HG02885 (cell line): ENCODE results near the gene MUS81.

Experiments used
- ATAC-seq: cut with Tn5 transposase; IDR thresholded peaks from one replicate; pipeline ENCODE4 v1.9.1; 2021; ENCODE audit warnings: mild to moderate bottlenecking; ENCODE audit not compliant: unreplicated experiment, poor library complexity

The MUS81 gene

GRCh38 chr11:65870706-65871681 is 10.8 kb downstream of the MUS81 start:
- ATAC-seq, result no peak

DNA sequence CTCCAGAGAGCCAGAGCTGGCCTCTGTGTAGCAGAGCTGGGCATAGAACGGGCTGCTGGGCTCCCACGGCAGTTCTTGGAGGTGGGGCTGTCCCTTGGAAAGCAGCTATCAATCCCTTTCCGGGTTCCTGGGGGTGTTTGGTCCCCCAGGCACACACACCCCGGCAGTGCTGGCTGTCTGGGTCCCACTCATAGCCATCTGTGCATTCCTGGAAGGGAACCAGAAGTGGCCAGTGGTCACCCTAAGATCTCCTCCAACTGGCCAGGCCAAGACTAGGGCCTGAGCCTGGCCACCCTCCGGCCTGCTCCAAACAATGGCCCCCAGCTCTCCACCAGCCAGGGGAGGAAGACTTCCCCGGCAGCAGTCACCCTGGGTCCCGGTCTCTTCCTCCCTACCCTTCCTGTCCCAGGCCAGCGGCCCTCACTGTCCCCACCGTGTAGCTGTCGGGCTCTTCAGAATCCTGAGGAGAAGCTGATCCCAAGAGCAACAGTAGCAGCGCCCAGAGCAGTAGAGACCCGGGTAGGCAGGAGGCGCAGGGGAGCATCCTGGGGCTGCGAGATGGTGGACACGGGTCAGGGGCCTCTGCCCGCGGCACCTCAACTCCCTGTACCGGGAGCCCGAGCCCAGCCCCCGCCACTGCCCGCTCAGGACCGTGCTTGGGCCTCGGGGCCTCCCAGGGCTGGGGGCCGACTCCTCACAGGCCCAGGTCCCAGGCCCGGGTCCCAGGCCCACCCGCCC is 11.7 kb downstream of the MUS81 start:
- no peak for ATAC-seq

DNA sequence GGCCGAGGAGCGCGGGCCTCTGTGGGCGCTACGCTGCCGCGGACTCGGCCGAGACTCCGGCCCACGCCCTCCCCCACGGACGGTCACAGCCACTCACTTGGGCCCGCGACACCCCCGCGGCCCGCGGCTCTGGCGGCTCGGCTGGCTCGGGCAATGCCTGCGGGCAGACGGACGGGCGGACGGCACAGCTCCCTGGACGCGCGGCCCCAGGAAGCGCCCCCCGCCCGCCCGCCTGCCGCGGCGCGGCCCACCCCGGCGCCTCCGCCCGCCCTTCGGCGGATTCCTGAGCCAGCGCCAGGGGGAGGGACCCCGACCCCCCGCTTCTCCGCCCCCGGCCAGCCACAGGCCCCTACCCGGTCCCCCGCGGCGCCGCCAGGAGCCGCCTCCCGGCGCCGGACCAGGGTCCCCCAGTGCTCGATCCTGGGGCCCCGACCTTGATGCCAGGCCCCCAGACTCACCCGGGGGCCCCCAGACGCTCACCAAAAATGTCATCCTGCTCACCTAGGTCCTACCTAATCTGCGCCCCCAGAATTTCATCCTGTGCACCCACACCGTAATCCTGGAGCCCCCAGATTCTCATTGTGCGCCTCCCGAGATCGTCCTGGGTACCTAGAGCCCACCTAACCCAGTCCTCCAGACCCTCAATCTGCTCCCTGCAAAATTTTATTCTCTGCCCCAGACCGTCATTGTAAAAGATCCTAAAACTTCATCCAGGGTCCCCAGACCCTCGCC is 12.5 kb downstream of the MUS81 start, which contains the start of gene EFEMP2:
Gene EFEMP2 (minus strand): TSS at position 215 of the 732 bp plus-strand sequence. CDS start 446 bp downstream, outside the sequence.
- no peak for ATAC-seq

GRCh38 chr11:65873318-65874156 is 13.3 kb downstream of the MUS81 start:
- peak; percentile 84 for ATAC-seq

- ATAC-seq, result no peak
Observed at GRCh38 chr11:65879617-65880016, 19.4 kb downstream of the MUS81 start, which contains the start of gene CTSW. Gene CTSW, plus strand, starts transcription at chr11:65879837. Its CDS starts 18 bp downstream, at chr11:65879855.

DNA sequence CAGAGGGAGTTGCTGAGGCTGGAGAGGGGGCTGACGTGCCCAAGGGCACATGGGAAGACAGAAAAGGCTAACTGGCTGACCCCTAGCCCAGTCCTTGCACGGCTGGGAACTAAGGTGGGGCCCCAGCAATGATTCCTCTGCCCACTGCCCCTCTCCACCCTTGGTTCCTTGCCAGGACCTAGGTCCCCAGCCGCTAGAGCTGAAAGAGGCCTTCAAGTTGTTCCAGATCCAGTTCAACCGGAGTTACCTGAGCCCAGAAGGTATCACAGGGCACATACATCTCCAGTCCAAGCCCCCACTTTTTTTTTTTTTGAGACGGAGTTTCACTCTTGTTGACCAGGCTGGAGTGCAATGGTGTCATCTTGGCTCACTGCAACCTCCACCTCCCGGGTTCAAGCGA is 19.8 kb downstream of the MUS81 start:
- ATAC-seq, result no peak

DNA sequence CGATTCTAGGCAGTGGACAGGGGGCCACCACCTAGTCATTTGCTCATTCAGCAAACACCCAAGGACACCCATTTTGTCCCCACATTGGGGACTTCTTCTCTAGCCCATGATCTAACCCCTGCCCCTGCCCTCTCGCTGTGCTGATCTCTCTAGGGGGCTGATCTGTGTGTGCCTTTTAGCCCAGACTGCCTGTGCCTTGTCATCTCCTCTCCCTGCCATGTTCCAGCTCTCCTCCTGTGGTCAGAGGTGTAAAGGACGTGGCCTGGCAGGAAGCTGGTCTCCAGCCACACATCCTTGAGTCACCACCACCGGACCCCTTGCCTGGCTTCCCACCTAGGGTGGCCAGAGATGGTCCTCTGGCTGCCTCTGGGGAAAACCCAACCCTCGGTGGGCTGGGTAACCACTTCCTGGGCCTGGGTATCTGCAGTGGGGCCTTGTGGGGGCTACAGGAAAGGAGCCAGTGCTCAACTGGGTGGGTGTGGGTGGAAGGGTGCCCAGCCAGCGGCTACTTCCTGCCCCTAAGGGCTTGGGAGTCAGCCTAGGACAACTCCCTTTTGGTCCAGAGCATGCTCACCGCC is 20.7 kb downstream of the MUS81 start:
- no peak for ATAC-seq

DNA sequence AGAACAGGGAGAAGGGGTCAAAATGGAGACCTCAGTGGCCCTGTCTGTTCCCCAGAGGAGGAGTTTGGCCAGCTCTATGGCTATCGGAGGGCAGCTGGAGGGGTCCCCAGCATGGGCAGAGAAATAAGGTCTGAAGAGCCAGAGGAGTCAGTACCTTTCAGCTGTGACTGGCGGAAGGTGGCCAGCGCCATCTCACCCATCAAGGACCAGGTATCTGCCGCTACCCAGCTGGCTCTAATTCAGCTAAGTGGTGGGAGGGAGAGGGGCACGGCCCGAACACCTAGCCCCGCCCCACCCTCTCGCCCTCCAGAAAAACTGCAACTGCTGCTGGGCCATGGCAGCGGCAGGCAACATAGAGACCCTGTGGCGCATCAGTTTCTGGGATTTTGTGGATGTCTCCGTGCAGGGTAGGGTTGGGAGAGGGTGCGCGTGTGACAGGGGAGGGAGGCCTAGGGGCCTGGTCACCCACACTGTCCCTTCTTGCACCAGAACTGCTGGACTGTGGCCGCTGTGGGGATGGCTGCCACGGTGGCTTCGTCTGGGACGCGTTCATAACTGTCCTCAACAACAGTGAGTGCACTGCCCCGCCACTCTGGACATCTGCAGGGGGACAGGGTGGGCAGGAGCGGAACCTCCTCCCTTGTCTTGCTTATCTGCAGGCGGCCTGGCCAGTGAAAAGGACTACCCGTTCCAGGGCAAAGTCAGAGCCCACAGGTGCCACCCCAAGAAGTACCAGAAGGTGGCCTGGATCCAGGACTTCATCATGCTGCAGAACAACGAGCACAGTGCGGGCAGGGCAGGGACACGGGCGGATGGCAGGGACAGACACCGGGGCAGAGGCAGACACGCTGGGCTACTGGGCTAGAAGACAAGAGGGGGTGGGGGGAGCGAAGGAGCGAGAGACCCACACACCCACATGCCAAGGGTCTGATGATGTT is 22.2 kb downstream of the MUS81 start:
- no peak for ATAC-seq

GRCh38 chr11:65883058-65883761 is 23.0 kb downstream of the MUS81 start:
- no peak for ATAC-seq

GRCh38 chr11:65883786-65884715 is 23.8 kb downstream of the MUS81 start:
- ATAC-seq, result no peak

DNA sequence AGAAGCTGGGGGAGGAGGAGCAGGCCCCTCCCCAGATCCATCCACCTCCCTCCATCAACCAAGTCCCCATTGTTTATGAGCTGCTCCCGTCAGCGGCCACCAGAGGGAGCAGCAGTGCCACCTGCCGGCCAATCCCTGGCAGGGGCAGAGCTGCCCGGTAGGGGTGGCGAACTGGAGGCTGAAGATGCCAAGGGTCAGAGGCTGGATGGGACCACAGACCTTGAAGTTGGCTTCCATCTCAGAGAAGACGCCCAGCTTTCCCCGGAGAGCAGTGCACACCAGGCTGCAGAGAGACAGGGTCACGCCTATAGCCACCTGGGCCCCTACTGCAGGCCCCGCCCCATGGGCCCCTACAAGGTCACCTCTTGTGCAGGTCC is 24.5 kb downstream of the MUS81 start:
- ATAC-seq, result no peak

DNA sequence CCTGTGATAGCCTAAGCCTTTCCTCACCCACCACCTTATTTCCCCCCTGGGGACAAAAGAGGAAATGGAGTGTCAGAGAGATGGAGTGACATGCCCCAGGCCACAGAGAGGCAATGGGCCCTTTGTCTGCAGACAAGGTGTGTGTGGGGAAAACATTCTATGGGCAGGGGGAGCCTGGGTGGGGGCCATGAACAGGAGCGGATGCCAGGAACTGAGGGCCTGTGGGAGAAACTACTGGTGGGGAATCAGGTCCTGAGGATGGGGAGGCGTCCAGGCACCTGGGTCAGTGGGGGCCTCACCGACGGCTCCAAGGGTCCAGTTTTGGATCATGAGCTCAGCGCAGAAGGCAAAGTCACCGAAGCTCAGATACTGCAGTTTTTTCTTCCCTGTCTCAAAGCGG is 25.0 kb downstream of the MUS81 start:
- no peak for ATAC-seq

DNA sequence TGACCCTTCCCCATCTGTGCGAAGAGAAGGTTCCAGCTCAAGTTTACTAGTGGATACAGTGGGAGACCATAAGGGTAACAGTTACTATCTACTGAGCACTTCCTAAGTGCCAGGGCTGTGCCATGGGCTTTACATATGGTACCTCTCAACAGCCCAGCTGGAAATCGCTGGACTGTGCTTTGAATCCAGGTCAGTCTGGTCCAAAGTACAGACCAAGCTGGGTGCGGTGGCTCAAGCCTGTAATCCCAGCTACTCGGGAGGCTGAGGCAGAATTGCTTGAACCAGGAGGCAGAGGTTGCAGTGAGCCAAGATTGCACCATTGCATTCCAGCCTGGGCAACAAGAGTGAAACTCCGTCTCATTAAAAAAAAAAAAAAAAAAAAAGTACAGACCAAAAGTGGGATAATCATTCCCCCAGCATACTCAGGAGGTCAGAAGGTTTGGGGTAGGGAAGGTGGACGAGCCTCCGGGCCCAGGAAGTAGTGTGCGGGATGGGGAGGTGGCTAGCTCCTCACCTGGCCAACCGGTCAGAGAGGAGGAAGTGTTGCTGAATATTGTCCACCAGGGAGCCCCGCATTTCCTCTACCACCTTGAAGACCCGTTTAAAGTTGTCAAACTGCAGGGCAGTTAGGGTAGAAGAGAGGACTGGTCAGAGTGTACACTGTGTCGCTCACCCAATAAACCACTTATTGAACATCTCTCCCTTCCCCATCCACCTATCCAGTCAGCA is 25.7 kb downstream of the MUS81 start:
- no peak for ATAC-seq

DNA sequence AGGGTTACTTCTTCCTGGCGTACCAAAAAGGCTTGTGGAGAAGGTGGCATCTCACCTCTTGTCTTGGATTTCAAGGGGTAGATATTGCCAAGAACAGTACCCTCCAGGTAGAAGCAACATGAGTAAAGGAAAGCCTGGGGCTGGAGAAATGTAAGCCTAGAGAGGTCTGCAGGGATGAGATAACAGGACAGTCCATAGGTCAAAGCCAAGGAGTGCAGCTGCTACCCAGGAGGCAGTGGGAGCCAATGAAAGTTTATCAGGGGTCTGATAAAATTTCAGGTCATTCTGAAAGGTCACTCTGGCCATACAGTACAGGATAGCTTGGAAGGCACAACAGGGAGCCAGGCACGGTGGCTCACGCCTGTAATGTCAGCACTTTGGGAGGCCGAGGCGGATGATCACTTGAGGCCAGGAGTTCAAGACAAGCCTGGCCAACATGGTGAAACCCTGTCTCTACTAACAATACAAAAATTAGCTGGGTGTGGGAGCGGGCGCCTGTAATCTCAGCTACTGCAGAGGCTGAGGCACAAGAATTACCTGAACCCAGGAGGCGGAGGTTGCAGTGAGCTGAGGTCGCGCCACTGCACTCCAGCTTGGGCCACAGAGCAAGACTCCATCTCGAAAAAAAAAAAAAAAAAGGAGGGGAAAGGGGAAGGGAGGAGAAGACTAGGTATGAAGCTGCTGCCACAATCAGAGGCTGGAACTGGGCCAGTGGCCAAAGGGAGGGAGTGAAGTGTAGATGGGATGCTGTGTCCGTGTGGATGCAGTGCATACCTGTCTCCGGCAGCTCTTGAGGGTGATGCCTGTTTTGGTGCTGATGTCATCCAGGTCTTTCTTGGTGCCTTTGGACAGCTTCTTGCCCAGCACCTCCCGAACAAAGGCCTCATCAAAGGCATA is 26.8 kb downstream of the MUS81 start:
- no peak for ATAC-seq

DNA sequence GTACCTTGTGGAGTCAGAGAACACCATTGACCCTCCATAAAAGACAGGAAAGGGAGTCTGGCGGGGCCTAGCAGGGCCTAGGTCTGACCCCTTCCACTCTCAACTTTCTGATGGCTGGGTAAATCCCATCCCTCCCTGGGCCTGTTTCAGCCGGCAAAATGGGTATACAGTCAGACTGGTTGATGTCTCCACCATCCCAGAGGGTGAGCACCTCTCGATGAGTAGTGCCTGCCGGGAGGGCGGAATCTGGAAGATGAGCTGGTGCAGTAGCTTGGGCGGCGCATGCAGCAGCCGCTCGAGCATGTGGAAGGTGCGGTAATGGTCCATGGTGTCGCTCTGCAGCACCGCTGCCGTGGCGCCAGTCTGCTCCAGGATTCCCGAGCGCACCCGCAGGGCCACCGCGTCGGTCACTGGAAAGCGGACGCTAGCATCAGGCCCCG is 27.5 kb downstream of the MUS81 start:
- ATAC-seq, result no peak
